Brain microvascular endothelial cell (primary cell): ENCODE data around the gene PXDN.

Source experiments
- DNase-seq: peaks from one replicate; pipeline ENCODE4 v3.0.0-alpha.2; 2020
- H3K27ac ChIP-seq: fragments of 250-450 bp; sonication (Bioruptor Pico); 2 replicates; pipeline ENCODE4 v1.5.1; 2020; ENCODE audit warnings: mild to moderate bottlenecking, moderate library complexity
- H3K27me3 ChIP-seq: fragments of 250-450 bp; sonication (Bioruptor Pico); replicated peaks from 2 replicates; pipeline ENCODE4 v1.5.1; 2020; ENCODE audit warnings: mild to moderate bottlenecking
- H3K36me3 ChIP-seq: fragments of 250-450 bp; sonication (Bioruptor Pico); replicated peaks from 2 replicates; pipeline ENCODE4 v1.5.1; 2020; ENCODE audit warnings: mild to moderate bottlenecking
- H3K4me3 ChIP-seq: 2 replicates; pipeline ENCODE4 v1.5.1; 2011; ENCODE audit warnings: low read depth, mild to moderate bottlenecking, control low read depth, low read length, moderate library complexity
- CTCF ChIP-seq: IDR thresholded peaks from 2 replicates; pipeline ENCODE4 v1.5.1; 2011; ENCODE audit warnings: low read depth, mild to moderate bottlenecking, moderate library complexity, low read length, control low read depth, inconsistent platforms; ENCODE audit errors: missing control alignments
- in situ Hi-C: cut with HindIII; loops from 2 replicates; pipeline ENCODE4 v1.10.0; 2017; ENCODE audit warnings: low sequenced_read_pairs, low pct_ligation_motif_present

The PXDN gene

GRCh38 chr2:1660656-1661640 is 83.4 kb downstream of the PXDN start:
- no peak overlapping the region for H3K27ac ChIP-seq
- H3K27me3 ChIP-seq: no peaks in the 10 kb centered on the region
- in situ Hi-C loops: no loop called here
- H3K4me3 ChIP-seq: no peak overlapping the region
- peaks cover 67% of the 10 kb centered on the region for H3K36me3 ChIP-seq
- DNase-seq: no peak
- no peak for TF ChIP-seq CTCF

GRCh38 chr2:1659951-1660565 is 84.3 kb downstream of the PXDN start:
- no peak for DNase-seq
- peaks cover 58% of the 10 kb centered on the region for H3K36me3 ChIP-seq
- H3K27ac ChIP-seq: no peak overlapping the region
- H3K4me3 ChIP-seq: no peak overlapping the region
- no peak for TF ChIP-seq CTCF
- no peaks in the 10 kb centered on the region for H3K27me3 ChIP-seq
- in situ Hi-C loops: no loop called here

- no peak overlapping the region for H3K27ac ChIP-seq
- peaks cover 44% of the 10 kb centered on the region for H3K36me3 ChIP-seq
- no peak for DNase-seq
- TF ChIP-seq CTCF: no peak
- H3K27me3 ChIP-seq: no peaks in the 10 kb centered on the region
- in situ Hi-C loops: no loop called here
- no peak overlapping the region for H3K4me3 ChIP-seq
Measured at GRCh38 chr2:1658394-1659151, 85.7 kb downstream of the PXDN start.

- no peak for DNase-seq
- in situ Hi-C loops: no loop called here
- H3K36me3 ChIP-seq: peaks cover 34% of the 10 kb centered on the region
- no peaks in the 10 kb centered on the region for H3K27me3 ChIP-seq
- TF ChIP-seq CTCF: peak; percentile 4
- H3K27ac ChIP-seq: no peak overlapping the region
- no peak overlapping the region for H3K4me3 ChIP-seq
Measured at GRCh38 chr2:1656961-1657841, 87.1 kb downstream of the PXDN start.

- peak; percentile 32 for TF ChIP-seq CTCF
- H3K27me3 ChIP-seq: no peaks in the 10 kb centered on the region
- no peak for DNase-seq
- in situ Hi-C loops: no loop called here
- no peak overlapping the region for H3K4me3 ChIP-seq
- H3K27ac ChIP-seq: no peak overlapping the region
- H3K36me3 ChIP-seq: peaks cover 34% of the 10 kb centered on the region
Measured at GRCh38 chr2:1656326-1656960, 87.9 kb downstream of the PXDN start.
